HG03432 (cell line): ENCODE data around the gene SKAP2.
A peak's percentile ranks its signal among the peaks of the same experiment; 100 is the strongest.

Experiments used
- ATAC-seq: cut with Tn5 transposase; IDR thresholded peaks from one replicate; pipeline ENCODE4 v1.9.1; 2021; ENCODE audit warnings: mild to moderate bottlenecking, moderate library complexity; ENCODE audit not compliant: unreplicated experiment

The SKAP2 gene

GRCh38 chr7:26864309-26865093 is at the start of gene SKAP2:
Gene SKAP2 (minus strand): TSS chr7:26864590. CDS start chr7:26864429, 161 bp downstream.
- ATAC-seq: peak; percentile 96

- ATAC-seq: no peak
These were observed 48.6 kb upstream of the SKAP2 start for GRCh38 chr7:26912933-26913536.

GRCh38 chr7:26912338-26912737 is 47.9 kb upstream of the SKAP2 start:
- ATAC-seq: no peak

GRCh38 chr7:26910221-26910620 is 45.8 kb upstream of the SKAP2 start:
- no peak for ATAC-seq

- ATAC-seq: no peak
These were observed 35.9 kb upstream of the SKAP2 start for GRCh38 chr7:26900251-26900650.

GRCh38 chr7:26899519-26899918 is 35.1 kb upstream of the SKAP2 start:
- no peak for ATAC-seq

- no peak for ATAC-seq
These were observed 34.5 kb upstream of the SKAP2 start for GRCh38 chr7:26898891-26899290.

GRCh38 chr7:26897928-26898327 is 33.5 kb upstream of the SKAP2 start:
- no peak for ATAC-seq

- ATAC-seq: peak; percentile 77
These were observed 27.3 kb upstream of the SKAP2 start for GRCh38 chr7:26891400-26892350.

GRCh38 chr7:26880852-26881251 is 16.5 kb upstream of the SKAP2 start:
- no peak for ATAC-seq

- ATAC-seq: no peak
These were observed 15.3 kb upstream of the SKAP2 start for GRCh38 chr7:26879671-26880070.

GRCh38 chr7:26868841-26869495 is 4.6 kb upstream of the SKAP2 start:
- ATAC-seq: no peak

- ATAC-seq: peak; percentile 40
These were observed 651 bp upstream of the SKAP2 start for GRCh38 chr7:26865094-26865388.

- ATAC-seq: peak; percentile 16
These were observed 677 bp downstream of the SKAP2 start for GRCh38 chr7:26863518-26864308.

GRCh38 chr7:26862834-26863233 is 1.6 kb downstream of the SKAP2 start:
- no peak for ATAC-seq

GRCh38 chr7:26861050-26861449 is 3.3 kb downstream of the SKAP2 start:
- ATAC-seq: no peak

- no peak for ATAC-seq
These were observed 4.0 kb downstream of the SKAP2 start for GRCh38 chr7:26860361-26860760.

- ATAC-seq: no peak
These were observed 4.7 kb downstream of the SKAP2 start for GRCh38 chr7:26859720-26860119.

GRCh38 chr7:26858735-26859134 is 5.7 kb downstream of the SKAP2 start:
- no peak for ATAC-seq

GRCh38 chr7:26858241-26858715 is 6.1 kb downstream of the SKAP2 start:
- no peak for ATAC-seq
